Measurements from ENCODE around the gene PGK2.

PGK2 gene

DNA sequence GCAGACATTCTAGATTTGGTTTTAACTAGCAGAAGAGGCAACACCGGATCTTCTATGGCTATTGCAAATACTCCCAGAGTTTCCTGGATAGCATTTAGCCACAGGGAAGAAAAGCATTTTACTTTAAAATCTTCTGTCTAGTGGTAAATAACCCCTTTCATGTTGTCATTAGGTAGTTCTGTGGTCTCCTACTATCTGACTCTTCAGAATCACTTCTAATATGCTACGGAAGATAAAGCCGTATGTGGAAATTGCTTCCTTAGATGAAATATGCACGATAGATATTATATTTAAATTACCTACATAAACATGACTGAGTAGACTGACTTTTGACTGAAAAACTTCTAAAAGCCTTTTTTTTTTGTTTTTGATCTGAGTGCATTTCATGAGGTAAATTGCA lies 43.7 kb downstream of the PGK2 start:
- no peak overlapping the region for H3K27ac ChIP-seq
- H3K4me3 ChIP-seq (ENCODE audit: low read depth, low read length) = no peak overlapping the region
- H3K27me3 ChIP-seq (ENCODE audit: control insufficient read depth, insufficient read depth, low read length) = no peaks in the 10 kb centered on the region
- H3K36me3 ChIP-seq (ENCODE audit: control insufficient read depth, insufficient read depth, low read length) = no peaks in the 10 kb centered on the region
- H3K79me2 ChIP-seq = no peaks in the 10 kb centered on the region
- no peak overlapping the region for H3K4me2 ChIP-seq (ENCODE audit: low read length)
- H2AFZ ChIP-seq = no peak overlapping the region
- H3K4me1 ChIP-seq = no peaks in the 10 kb centered on the region
- no peak overlapping the region for H3K9ac ChIP-seq
- no peak for TF ChIP-seq CTCF (IDR thresholded peaks at IDR 0.05)
- H3K9me3 ChIP-seq (ENCODE audit: control insufficient read depth, low read length) = no peaks in the 10 kb centered on the region

- Histone ChIP-seq H3K4me1 (no peaks in the 10 kb centered on the region), H3K79me2 (no peaks in the 10 kb centered on the region), H2AFZ (no peak overlapping the region), H3K27me3 (ENCODE audit: control insufficient read depth, insufficient read depth, low read length) (no peaks in the 10 kb centered on the region), H3K4me2 (ENCODE audit: low read length) (no peak overlapping the region), H3K27ac (no peak overlapping the region), H3K9ac (no peak overlapping the region), H3K36me3 (ENCODE audit: control insufficient read depth, insufficient read depth, low read length) (no peaks in the 10 kb centered on the region), H3K4me3 (ENCODE audit: low read depth, low read length) (no peak overlapping the region), H3K9me3 (ENCODE audit: control insufficient read depth, low read length) (no peaks in the 10 kb centered on the region)
- TF ChIP-seq CTCF (IDR thresholded peaks at IDR 0.05) = no peak
These were observed 47.7 kb downstream of the PGK2 start for GRCh38 chr6:49739423-49739822.

DNA sequence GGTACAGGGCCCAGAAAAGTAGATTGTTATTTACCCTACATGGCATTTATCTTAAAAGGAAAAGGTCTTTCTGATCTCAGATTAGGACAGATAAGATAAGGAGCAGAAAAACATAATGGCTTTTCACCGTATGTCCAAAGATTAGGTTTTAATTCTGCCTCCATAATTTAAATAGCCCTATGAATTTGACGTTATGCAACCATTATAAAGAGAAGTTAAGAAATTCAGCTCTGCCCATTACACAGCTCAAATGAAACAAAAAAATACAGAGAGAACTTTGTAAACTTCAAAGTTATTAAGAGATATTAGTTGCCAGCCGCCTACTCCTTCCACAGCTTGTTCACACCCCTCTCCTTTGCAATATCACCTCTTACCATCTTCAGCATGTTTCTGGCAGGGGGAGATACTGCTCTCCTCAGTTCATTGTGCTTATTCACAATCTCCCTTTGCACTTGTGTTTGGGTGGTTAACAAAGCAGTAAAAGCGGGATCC lies 51.0 kb downstream of the PGK2 start:
- H3K27ac ChIP-seq = no peak overlapping the region
- no peaks in the 10 kb centered on the region for H3K4me1 ChIP-seq
- no peak overlapping the region for H3K9ac ChIP-seq
- no peak overlapping the region for H3K4me3 ChIP-seq (ENCODE audit: low read depth, low read length)
- no peaks in the 10 kb centered on the region for H3K9me3 ChIP-seq (ENCODE audit: control insufficient read depth, low read length)
- H2AFZ ChIP-seq = no peak overlapping the region
- H3K36me3 ChIP-seq (ENCODE audit: control insufficient read depth, insufficient read depth, low read length) = no peaks in the 10 kb centered on the region
- no peaks in the 10 kb centered on the region for H3K27me3 ChIP-seq (ENCODE audit: control insufficient read depth, insufficient read depth, low read length)
- H3K79me2 ChIP-seq = no peaks in the 10 kb centered on the region
- H3K4me2 ChIP-seq (ENCODE audit: low read length) = no peak overlapping the region
- TF ChIP-seq CTCF (IDR thresholded peaks at IDR 0.05) = no peak

All from parathyroid adenoma (tissue), 2 donors.